ENCODE results near the gene NTN1. TPM values are rescaled to one million over a fixed set of nuclear protein-coding genes. Genes with fewer than 3 reads are reported as not detected.

The NTN1 gene
- total and polyA plus RNA-seq, 2 of the 4 experiments (the other 2 are of a cell fraction): under 0.01 to 0.07 TPM

GRCh38 chr17:9166788-9167187 lies 145.5 kb downstream of the NTN1 start:
- Histone ChIP-seq H3K4me2 (ENCODE audit: low read depth, low read length) (no peak overlapping the region), H2BK120ac (ENCODE audit: low read depth, low read length) (no peak overlapping the region), H2BK15ac (ENCODE audit: low read depth, low read length) (no peak overlapping the region), H3K79me1 (ENCODE audit: low read depth in 1 of 2, low read length in 2 of 2) (no peaks in the 10 kb centered on the region), H3K4me3 (ENCODE audit: insufficient read depth, low read depth, low read length) (no peak overlapping the region), H2AFZ (replicated peaks; ENCODE audit: low read length, poor library complexity) (no peak overlapping the region), H3K27me3 (ENCODE audit: control insufficient read depth, insufficient read depth, low read length) (no peaks in the 10 kb centered on the region; the same call in 1 of the 2 replicates), H3K9ac (ENCODE audit: low read depth, low read length) (no peak overlapping the region), H2BK5ac (ENCODE audit: low read depth, low read length, poor library complexity, severe bottlenecking) (no peak overlapping the region), H3K9me1 (ENCODE audit: insufficient read depth, low read length) (no peaks in the 10 kb centered on the region), H4K8ac (ENCODE audit: low read depth in 2 of 2, low read length in 2 of 2) (no peak overlapping the region), H4K5ac (ENCODE audit: low read depth, low read length) (no peak overlapping the region), H2AK9ac (replicated peaks; ENCODE audit: low read depth, low read length, poor library complexity) (no peak overlapping the region), H3K9me3 (ENCODE audit: control insufficient read depth, insufficient read depth, low read length) (peaks cover 5% of the 10 kb centered on the region), H2BK20ac (ENCODE audit: low read depth, low read length) (no peak overlapping the region), H3K23ac (ENCODE audit: low read depth, low read length) (no peak overlapping the region), H3K14ac (replicated peaks; ENCODE audit: low read depth, low read length) (no peak overlapping the region), H4K20me1 (ENCODE audit: insufficient read depth, low read length) (no peaks in the 10 kb centered on the region), H3K4ac (ENCODE audit: low read depth, low read length) (no peak overlapping the region), H3K4me1 (ENCODE audit: control insufficient read depth, insufficient read depth, low read length) (peaks cover 2% of the 10 kb centered on the region; the same call in 1 of the 2 replicates), H3K27ac (ENCODE audit: insufficient read depth, low read length) (no peak overlapping the region), H3K56ac (ENCODE audit: extremely low read depth, insufficient read depth, low read length) (no peak overlapping the region), H4K91ac (ENCODE audit: insufficient read depth, low read depth, low read length) (no peak overlapping the region), H2AK5ac (ENCODE audit: low read depth, low read length) (no peak overlapping the region), H3K18ac (ENCODE audit: low read depth, low read length) (no peak overlapping the region), H3K36me3 (ENCODE audit: control insufficient read depth, insufficient read depth, low read length) (no peaks in the 10 kb centered on the region)
- dilution Hi-C loops (cut with HindIII; ENCODE audit: low sequenced_read_pairs, unreplicated experiment) (no loop called here), intact Hi-C loops (cut with micrococcal nuclease) (no loop called here), in situ Hi-C loops (cut with MboI; ENCODE audit: low sequenced_read_pairs) (no loop called here)
- WGBS, 2 experiments (ENCODE audit: extremely low coverage in 2 of 2, insufficient read length in 1 of 2): 40% methylated on average over 3 of the region's 9 CpGs; no CpG with 5 or more reads in 1 of the 2 experiments
- no peak for TF ChIP-seq MAFK (IDR thresholded peaks at IDR 0.05; ENCODE audit: low read depth, low read length)
- CTCF ChIA-PET: no interaction called here
- POLR2A ChIA-PET (ENCODE audit: unreplicated experiment): no interaction called here
- DNase-seq (no peak), ATAC-seq (ENCODE audit: low read depth) (no peak; the same call in 1 of the 2 replicates)
- no TSS peak for BruUV-seq (replicated peaks)
